GM18907 (cell line): ENCODE results near the gene NUCB1.
"Not testable (repeated sequence)": the region's sequence is repeated elsewhere in the genome, so short reads cannot be mapped to it uniquely, and the experiment has no call there.

ENCODE experiments used
- ATAC-seq: cut with Tn5 transposase; IDR thresholded peaks from one replicate; pipeline ENCODE4 v1.9.1; 2021; ENCODE audit warnings: mild to moderate bottlenecking, moderate library complexity; ENCODE audit not compliant: unreplicated experiment

Gene NUCB1

DNA sequence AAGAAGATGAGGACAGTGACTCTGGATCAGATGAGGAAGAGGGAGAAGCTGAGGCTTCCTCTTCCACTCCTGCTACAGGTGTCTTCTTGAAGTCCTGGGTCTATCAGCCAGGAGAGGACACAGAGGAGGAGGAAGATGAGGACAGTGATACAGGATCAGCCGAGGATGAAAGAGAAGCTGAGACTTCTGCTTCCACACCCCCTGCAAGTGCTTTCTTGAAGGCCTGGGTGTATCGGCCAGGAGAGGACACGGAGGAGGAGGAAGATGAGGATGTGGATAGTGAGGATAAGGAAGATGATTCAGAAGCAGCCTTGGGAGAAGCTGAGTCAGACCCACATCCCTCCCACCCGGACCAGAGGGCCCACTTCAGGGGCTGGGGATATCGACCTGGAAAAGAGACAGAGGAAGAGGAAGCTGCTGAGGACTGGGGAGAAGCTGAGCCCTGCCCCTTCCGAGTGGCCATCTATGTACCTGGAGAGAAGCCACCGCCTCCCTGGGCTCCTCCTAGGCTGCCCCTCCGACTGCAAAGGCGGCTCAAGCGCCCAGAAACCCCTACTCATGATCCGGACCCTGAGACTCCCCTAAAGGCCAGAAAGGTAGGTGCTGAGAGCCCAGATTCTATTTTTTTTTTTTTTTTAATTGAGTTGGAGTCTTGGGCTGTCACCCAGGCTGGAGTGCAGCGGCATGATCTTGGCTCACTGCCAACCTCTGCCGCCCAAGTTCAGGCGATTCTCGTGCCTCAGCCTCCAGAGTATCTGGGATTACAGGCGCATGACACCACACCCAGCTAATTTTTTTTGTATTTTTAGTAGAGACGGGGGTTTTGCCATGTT lies 25.6 kb upstream of the NUCB1 start:
- ATAC-seq = no peak

DNA sequence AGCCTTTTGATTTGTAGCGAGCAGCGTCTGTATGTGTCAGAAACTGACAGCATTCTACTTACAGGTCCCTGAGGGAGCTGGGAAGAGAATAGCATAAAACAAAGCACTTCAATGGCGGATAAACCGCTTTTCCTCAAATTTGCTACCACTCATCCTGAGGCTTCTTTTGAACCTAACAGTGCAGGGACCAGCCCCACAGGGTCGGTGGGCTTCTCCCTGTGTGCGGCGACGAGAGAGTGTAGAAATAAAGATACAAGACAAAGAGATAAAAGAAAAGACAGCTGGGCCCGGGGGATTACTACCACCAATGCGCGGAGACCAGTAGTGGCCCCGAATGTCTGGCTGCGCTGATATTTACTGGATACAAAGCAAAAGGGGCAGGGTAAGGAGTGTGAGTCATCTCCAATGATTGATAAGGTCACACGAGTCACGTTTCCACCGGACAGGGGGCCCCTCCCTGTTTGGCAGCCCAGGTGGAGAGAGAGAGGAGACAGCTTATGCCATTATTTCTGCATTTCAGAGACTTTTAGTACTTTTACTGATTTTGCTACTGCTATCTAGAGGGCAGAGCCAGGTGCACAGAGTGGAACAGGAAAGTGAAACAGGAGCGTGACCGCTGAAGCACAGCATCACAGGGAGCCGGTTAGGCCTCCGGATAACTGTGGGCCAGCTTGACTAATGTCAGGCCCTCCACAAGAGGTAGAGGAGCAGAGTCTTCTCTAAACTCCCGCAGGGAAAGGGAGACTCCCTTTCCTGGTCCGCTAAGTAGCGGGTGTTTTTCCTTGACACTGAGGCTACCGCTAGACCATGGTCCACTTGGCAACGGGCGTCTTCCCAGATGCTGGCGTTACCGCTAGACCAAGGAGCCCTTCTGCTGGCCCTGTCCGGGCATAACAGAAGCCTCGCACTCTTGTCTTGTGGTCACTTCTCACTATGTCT lies 23.8 kb upstream of the NUCB1 start:
- ATAC-seq = not testable (repeated sequence)

DNA sequence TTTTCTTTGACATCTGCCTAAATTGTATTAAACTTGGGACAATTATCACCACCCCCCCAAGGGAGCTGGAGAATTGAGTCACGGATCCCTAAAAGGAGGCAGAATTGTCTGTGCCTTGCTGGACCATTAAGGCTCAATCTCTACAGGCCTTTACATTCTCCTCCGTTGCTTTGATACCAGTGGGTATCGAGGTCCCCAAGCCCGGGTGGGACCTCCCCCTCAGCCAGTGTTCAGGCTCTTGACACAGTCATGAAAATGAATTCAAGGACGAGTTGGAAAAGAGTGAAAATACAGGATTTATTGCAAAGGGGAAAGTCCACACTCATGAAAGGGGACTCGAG lies 22.3 kb upstream of the NUCB1 start:
- no peak for ATAC-seq

DNA sequence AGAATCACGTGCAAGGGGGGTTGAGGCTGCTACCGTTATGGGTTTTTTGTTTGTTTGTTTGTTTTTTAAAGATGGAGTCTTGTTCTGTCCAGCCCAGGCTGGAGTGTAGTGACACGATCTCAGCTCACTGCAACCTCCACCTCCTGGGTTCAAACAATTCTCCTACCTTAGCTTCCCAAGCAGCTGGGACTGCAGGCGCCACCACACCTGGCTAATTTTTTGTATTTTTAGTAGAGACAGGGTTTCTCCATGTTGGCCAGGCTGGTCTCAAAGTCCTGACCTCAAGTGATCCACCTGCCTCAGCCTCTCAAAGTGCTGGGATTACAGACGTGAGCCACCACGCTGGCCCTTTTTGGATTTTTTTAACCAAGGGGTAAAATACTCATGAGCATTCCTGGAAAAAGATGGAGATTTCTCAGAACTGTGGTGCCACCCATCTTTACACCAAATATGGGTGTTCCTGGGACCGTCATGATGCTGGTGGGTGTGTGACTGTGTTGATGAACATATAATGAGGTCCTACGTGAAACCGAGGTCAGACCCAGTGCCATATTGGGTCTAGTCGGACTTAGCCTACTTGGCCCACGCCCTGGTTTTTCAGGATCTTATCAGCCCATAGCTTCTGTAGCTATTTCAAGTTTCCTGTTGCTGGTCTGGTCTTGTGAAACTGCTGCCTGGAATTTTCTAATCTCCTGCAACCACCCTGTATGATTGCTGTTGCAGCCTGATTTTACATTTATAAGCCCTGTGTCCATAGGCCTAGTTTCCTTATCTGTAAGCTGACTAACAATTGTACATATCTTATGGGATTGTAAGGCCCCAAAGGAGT lies 21.7 kb upstream of the NUCB1 start:
- ATAC-seq = no peak

DNA sequence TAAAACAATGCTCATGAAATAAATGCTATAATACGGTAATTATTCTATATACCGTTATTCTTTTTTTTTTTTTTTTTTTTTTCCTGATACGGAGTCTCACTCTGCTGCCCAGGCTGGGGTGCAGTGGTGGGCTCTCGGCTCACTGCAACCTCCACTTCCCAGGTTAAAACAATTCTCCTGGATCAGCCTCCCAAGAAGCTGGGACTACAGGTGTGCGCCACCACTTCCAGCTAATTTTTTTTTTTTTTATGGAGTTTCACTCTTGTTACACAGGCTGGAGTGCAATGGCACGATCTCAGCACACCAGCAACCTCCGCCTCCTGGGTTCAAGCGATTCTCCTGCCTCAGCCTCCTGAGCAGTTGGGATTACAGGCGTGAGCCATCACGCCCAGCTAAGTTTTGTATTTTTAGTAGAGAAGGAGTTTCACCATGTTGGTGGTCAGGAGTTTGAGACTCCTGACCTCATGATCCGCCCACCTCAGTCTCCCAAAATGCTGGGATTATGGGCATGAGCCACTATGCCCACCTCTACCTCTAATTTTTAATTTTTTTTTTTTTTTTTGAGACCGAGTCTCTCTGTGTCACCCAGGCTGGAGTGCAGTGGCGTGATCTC lies 21.0 kb upstream of the NUCB1 start:
- no peak for ATAC-seq

DNA sequence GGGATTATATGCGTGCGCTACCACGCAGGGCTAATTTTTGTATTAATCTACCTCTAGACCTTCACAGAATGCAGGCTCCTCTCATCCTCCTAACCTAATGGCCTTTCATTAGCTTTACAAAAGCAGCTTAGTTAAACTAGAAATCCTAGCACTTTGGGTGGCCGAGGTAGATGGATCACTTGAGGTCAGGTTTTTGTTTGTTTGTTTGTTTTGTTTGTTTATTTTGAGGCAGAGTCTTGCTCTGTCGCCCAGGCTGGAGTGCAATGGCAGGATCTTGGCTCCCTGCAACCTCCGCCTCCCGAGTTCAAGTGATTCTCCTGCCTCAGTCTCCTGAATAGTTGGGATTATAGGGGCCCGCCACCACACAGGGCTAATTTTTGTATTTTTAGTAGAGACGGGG lies 20.4 kb upstream of the NUCB1 start:
- not testable (repeated sequence) for ATAC-seq

DNA sequence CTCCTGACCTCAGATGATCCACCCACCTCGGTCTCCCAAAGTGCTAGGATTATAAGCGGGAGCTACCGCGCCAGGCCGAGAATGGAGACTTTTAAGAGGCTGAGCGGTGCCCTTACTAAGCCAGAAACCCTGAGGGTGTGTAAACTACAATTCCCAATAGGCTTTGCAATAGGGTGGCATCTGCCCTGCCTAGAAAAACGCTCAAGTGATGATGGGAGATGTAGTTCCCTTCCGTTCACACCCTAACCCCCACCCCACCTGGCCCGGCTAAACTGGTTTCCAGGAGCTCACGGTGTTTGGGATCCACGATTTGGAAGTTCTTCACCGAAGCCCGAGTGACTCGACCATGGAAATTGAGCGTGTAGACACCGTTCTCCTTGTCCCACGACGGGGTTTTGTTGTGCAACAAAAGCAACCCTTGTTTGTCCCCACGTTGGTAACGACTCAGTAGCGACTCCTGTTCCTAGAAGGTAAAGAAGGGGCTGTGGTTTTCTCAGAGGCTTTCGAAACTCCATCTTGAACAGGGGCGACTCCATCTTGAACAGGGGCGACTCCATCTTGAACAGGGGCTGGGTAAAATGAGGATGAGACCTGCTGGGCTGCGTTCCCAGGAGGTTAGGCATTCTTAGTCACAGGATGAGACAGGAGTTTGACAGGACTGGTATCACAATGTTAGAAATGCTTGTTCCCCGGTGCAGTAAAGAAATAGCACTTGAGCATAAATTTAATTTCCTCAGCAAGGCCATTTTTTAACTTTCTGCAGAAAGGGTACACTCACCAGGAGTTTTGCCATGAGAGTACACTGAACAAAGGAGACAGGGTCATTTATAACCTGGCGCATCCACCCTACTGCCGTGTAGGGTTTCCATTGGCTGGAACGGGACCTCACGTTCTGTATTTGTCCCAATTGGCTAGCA lies 18.1 kb upstream of the NUCB1 start:
- ATAC-seq = no peak

DNA sequence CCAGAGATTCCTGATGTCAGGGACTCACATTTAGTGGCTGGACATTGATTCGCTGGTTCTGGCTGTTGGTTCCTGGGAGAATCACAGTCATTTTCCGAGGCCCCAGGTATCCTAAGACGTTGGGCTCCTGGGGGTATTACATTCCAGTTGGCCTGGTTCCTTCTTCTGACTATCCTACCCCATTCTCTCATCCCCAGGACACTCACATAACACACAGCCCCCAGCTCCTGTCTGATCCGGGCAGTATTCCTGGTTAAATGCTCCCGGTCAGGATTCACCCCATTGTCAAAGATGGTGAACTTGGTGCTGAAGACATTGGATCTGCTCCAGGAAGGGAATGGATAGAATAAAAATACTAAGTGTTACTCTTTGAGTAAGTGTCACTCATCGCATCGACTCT lies 16.4 kb upstream of the NUCB1 start:
- ATAC-seq = no peak

DNA sequence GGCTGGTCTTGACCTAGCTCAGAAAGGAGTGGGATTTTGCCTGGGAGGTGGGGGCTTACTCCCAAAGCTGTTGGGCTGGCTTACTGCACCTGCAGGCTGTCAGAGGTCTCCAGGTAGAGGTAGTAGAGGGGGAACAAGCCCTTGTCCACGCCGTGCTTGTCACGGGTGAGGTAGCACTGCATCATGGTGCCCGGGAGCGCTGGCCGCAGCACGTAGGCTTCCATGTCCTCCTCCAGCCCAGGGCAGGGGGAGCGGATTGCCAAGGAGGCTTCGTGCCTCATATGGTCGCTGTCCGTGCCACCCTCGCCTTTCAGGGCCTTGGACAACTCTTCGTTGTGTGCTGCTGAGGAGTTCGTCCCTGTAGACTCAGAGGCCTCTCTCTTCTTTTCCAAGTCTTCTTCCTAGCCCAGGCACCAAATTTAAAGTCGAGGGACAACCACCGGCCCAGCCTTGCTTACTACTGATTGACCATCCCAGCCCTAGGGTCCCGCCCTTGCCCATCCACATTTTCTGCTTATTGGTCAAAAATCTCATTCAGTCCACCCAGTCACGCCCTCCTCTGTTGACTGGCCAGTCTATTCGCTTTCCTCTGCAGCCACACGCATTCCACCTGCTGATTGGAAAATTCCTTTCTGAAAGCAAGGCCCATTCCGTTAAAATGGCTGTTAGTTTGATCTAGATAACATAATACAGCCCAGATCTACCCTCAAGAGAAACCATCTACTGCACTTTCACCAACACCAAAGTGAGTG lies 12.1 kb upstream of the NUCB1 start:
- ATAC-seq = no peak

DNA sequence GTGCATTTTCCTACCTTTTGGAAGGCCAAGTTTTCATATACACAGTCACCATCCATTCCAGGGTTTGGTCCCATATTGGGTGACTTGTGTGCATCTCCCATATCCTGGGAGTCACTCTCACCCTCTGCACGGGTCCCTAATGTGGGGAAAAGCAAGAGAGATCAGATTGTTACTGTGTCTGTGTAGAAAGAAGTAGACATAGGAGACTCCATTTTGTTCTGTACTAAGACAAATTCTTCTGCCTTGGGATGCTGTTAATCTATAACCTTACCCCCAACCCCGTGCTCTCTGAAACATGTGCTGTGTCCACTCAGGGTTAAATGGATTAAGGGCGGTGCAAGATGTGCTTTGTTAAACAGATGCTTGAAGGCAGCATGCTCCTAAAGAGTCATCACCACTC lies 10.6 kb upstream of the NUCB1 start:
- ATAC-seq = not testable (repeated sequence)

DNA sequence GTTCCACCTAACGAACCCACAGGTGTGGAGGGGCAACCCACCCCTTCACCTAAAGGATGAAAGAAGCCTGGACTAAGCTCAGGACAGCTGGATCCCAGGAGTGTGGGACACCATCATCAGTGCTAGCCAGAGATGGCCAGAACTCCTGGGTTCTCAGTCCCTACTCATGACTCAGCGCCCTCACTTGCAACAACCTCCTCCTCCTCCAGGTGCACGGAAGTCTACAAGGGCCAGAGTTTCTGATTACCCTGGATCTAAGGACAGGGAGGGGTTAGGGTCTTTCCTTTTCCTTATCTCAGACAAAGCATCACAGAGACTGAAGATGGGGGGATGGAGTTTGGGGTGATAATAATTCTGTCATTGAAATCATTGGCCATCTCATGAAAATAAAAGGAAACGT lies 9.6 kb upstream of the NUCB1 start:
- no peak for ATAC-seq

DNA sequence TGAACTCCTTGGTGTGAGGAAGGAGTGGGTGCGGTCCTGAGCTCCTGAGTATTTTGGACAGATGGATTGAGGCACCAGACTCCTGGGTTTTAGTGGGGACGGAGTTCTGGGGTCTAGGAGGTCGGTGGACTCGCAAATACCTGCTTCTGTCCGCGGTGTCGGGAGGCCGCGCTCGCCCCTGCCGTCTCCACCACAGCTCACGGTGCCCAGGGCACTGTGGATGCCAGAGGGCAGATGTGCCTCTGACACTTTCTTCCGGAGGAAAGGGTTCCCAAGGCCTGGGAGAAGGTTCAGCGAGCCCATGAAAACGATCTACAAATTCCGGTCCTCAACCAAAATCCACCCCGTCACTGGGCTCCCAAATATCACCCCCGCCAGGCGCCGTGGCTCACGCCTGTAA lies 4.9 kb upstream of the NUCB1 start:
- no peak for ATAC-seq

DNA sequence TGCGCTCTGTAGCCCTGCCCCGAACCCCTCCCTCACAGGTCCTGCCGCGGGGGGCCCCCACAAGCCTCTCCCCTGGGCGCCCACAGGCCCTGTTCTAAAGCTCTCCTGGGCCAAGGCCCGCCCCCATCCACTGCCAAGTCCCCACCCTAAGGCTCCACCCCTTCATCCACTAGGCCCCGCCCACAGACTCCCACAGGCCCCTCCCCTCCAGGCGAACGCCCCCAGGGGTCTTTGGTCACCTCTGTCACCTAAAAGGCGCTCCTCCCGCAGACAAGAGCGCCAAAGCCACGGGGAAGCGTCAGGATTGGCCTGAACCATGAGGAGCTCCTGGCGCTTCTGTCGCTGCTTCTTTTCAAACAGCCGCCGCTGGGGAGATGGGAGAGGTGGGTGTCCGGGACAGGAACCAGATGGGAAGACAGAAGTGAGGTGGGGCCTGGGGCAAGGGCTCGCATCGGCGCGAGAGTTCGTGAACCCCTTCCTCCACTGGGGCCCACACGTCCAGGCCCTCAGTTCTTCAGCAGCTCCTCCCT lies 3.9 kb upstream of the NUCB1 start:
- ATAC-seq = no peak

DNA sequence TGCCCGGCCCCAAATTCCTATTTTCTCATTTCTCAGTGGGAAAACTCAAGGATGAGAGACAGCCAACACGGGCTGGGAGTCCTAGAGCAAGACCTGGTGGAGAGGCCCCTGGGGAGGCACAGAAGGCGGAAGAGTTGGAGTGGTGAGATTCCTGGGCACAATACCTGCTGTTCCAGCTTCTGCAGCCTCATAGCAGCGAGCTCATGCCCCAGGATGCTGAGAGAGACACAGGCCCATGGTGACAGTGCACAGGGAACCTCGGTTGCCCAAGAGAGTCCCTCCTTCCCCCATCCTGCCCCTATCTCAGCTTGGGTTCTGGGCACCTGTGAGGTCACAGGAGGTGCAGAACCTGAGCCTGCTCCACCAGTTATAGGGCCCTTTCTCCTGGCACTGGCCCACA lies 2.9 kb upstream of the NUCB1 start:
- no peak for ATAC-seq

DNA sequence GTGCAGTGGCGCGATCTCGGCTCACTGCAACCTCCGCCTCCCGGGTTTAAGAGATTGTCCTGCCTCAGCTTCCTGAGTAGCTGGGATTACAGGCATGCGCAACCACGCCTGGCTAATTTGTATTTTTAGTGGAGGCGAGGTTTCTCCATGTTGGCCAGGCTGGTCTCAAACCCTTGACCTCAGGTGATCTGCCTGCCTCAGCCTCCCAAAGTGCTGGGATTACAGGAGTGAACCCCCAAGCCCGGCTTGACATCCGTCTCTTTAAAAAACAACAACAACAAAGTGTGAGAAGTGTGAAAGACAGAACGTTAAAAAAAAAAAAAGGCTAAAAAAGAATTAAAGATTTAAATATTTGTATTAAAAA lies 744 bp upstream of the NUCB1 start:
- ATAC-seq = not testable (repeated sequence)

DNA sequence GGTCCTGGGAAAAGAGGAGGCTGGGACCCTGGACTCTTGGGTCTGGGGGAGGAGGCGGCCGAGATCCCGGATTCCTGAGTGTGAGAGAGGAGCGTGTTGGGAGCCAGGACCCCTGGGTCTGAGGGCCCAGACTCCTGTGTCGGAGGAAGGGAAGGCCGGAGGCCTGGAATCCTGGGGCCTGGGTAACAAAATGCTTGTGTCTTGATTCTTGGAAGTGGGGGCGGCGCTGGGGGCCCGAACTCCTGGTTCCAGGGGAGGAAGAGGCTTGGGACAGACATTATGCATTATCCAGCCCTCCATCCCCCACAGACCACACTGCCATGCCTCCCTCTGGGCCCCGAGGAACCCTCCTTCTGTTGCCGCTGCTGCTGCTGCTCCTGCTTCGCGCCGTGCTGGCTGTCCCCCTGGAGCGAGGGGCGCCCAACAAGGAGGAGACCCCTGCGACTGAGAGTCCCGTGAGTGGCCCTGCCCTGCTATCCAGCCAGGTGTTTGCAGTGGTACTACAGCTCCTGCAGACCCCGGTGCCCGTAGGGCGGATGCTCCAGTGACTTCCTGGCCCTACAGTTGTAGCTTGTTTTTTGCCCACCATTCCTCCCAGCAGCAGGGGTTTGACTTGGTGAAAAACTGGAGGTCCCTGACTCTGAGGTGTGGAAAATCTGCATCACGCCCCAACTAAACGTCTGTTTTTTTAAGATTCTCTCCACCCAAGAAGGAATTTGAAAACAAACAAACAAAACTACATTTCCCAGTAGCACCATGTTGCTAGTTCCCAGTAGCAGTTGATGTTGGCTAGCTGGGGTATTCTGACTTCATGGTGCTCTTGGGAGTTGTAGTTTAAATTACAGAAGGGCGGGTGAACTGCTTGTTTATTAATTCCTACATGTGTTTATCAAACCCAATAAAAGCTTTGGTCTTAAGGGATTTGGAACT lies 630 bp downstream of the NUCB1 start:
- ATAC-seq = no peak

DNA sequence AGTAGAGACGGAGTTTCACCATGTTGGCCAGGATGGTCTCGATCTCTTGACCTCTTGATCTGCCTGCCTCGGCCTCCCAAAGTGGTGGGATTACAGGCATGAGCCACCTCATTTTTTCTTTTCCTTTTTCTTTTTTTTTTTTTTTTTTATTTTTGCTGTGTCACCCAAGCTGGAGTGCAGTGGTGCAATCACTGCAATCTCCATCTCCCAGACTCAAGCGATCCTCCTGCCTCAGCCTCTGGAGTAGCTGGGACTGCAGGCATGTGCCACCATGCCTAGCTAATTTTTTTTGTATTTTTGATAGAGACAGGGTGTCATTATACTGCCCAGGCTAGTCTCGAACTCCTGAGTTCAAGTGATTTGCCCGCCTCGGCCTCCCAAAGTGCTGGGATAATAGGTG lies 2.2 kb downstream of the NUCB1 start:
- ATAC-seq = not testable (repeated sequence)

DNA sequence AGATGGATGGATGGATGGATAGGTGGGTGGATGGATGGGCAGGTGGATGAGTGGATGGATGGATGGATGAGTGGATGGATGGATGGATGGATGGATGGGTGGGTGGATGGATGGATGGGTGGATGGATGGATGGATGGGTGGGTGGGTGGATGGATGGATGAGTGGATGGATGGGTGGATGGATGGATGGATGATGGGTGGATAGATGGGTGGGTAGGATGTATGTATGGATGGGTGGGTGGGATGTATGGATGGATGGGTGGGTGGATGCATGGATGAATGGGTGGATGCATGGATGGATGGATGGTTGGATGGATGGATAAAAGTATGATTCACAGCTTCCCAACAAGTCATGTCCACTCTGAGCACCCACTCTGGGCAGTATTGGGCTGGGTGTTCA lies 3.7 kb downstream of the NUCB1 start:
- not testable (repeated sequence) for ATAC-seq
